Neural cell (in vitro differentiated cells): Measurements from ENCODE around the gene DNAJB11.

Experiments used
- CTCF ChIP-seq: fragments of 450-650 bp; IDR thresholded peaks from 2 replicates; pipeline ENCODE4 v1.5.1; 2014; ENCODE audit warnings: antibody characterized with exemption, mild to moderate bottlenecking, moderate library complexity; ENCODE audit not compliant: poor library complexity, severe bottlenecking
- POLR2AphosphoS5 ChIP-seq: IDR thresholded peaks from 2 replicates; pipeline ENCODE4 v1.6.1; 2012

- TF ChIP-seq POLR2AphosphoS5 = no peak
- no peak for TF ChIP-seq CTCF
Measured at GRCh38 chr3:186619787-186620212, 49.3 kb downstream of the DNAJB11 start.
